Keratinocyte (primary cell): ENCODE data around the gene C6orf47. TPM values are rescaled to one million over a fixed set of nuclear protein-coding genes. Genes with fewer than 3 reads are reported as not detected.

Experiments
- DNase-seq: peaks from one replicate; pipeline ENCODE4 v3.0.0-alpha.2; 2011; ENCODE audit warnings: low read depth, missing footprints, low spot score
- FAIRE-seq: peaks from 2 replicates; lab custom pipeline; 2011; peaks lifted over from hg19 to GRCh38; lab: Jason Lieb, UNC
- H2AFZ ChIP-seq: 2 replicates; pipeline ENCODE4 v1.6.0; 2012; ENCODE audit warnings: low read length, control low read depth, inconsistent platforms; ENCODE audit not compliant: control insufficient read depth
- H3K27ac ChIP-seq: 2 replicates; pipeline ENCODE4 v1.5.1; 2011; ENCODE audit warnings: low read length; ENCODE audit not compliant: control insufficient read depth, insufficient read depth
- H3K27me3 ChIP-seq: 3 replicates; pipeline ENCODE4 v1.6.0; 2011; ENCODE audit warnings: low read length; ENCODE audit not compliant: control insufficient read depth, insufficient read depth; ENCODE audit errors: extremely low read depth
- H3K36me3 ChIP-seq, 2 experiments: 2 replicates in 1 of 2; 3 replicates in 1 of 2; pipeline ENCODE4 v1.5.1; 2011; ENCODE audit warnings: low read length in 2 of 2, mild to moderate bottlenecking in 1 of 2; ENCODE audit not compliant: control insufficient read depth in 2 of 2, insufficient read depth in 2 of 2; ENCODE audit errors: extremely low read depth in 1 of 2
- H3K4me1 ChIP-seq: 3 replicates; pipeline ENCODE4 v1.5.1; 2011; ENCODE audit warnings: low read length; ENCODE audit not compliant: control insufficient read depth, insufficient read depth; ENCODE audit errors: extremely low read depth
- H3K4me2 ChIP-seq: 3 replicates; pipeline ENCODE4 v1.6.0; 2011; ENCODE audit warnings: low read depth, low read length; ENCODE audit not compliant: control insufficient read depth, insufficient read depth; ENCODE audit errors: extremely low read depth
- H3K4me3 ChIP-seq, 3 experiments: fragments of 200-600 bp in 1 of 3; sonication (generic) in 1 of 3; 2 replicates in 2 of 3; 3 replicates in 1 of 3; pipeline ENCODE4 v1.5.1; 2011 to 2016; ENCODE audit warnings: low read length in 3 of 3, mild to moderate bottlenecking in 3 of 3, control low read depth in 2 of 3, inconsistent platforms in 1 of 3, low read depth in 1 of 3, mixed read lengths in 1 of 3, mixed run types in 1 of 3, moderate library complexity in 1 of 3; ENCODE audit not compliant: control insufficient read depth in 2 of 3, insufficient read depth in 2 of 3; ENCODE audit errors: extremely low read depth in 1 of 3
- H3K79me2 ChIP-seq: 2 replicates; pipeline ENCODE4 v1.6.0; 2012; ENCODE audit warnings: low read length; ENCODE audit not compliant: control insufficient read depth, insufficient read depth
- H3K9ac ChIP-seq: 3 replicates; pipeline ENCODE4 v1.6.0; 2011; ENCODE audit warnings: low read length; ENCODE audit not compliant: control insufficient read depth, insufficient read depth; ENCODE audit errors: extremely low read depth
- H3K9me1 ChIP-seq: 3 replicates; pipeline ENCODE4 v1.6.0; 2011; ENCODE audit warnings: low read length; ENCODE audit not compliant: control insufficient read depth, insufficient read depth; ENCODE audit errors: extremely low read depth
- H3K9me3 ChIP-seq: 2 replicates; pipeline ENCODE4 v1.5.1; 2012; ENCODE audit warnings: low read depth, low read length; ENCODE audit not compliant: control insufficient read depth
- H4K20me1 ChIP-seq: 3 replicates; pipeline ENCODE4 v1.6.0; 2011; ENCODE audit warnings: low read length; ENCODE audit not compliant: control insufficient read depth, insufficient read depth; ENCODE audit errors: extremely low read depth
- CTCF ChIP-seq, 3 experiments: IDR thresholded peaks in 1 of 3; conservative IDR thresholded peaks in 1 of 3; optimal IDR thresholded peaks in 1 of 3; 2 replicates in 2 of 3; 3 replicates in 1 of 3; pipeline versions ENCODE3 to v1.5.1; 2011; ENCODE audit warnings: low read length in 3 of 3, mild to moderate bottlenecking in 3 of 3, moderate library complexity in 2 of 3, control low read depth in 1 of 3, inconsistent platforms in 1 of 3; ENCODE audit not compliant: insufficient read depth in 2 of 3; ENCODE audit errors: extremely low read depth in 1 of 3
- EZH2 ChIP-seq: IDR thresholded peaks from one replicate; pipeline ENCODE4 v1.6.1; 2012; ENCODE audit warnings: inconsistent platforms, mild to moderate bottlenecking, low read length, moderate library complexity
- dilution Hi-C: fragments of 300-500 bp; cut with MboI; formaldehyde crosslinking; loops from one replicate; pipeline ENCODE4 v1.7.0; 2020; ENCODE audit warnings: low sequenced_read_pairs; ENCODE audit not compliant: extremely low pct_ligation_motif_present
- polyA plus RNA-seq, 5 experiments: library from polyadenylated mRNA; depleted of rRNA in 3 of 5; stranded (reverse) in 3 of 5; stranded (forward) in 1 of 5; unstranded in 1 of 5; fragments of >200 nt; gene quantifications; 1 replicate in 1 of 5; 2 replicates in 3 of 5; 3 replicates in 1 of 5; pipeline versions ENCODE4 v1.2.1 to v1.2.3, GENCODE V29; 2011 to 2012; ENCODE audit warnings: missing spikeins in 2 of 5, low read depth in 1 of 5, low replicate concordance in 1 of 5

C6orf47 gene
- polyA plus RNA-seq, 1 donor (not counting 4 experiments of a cell fraction or from before 2014, with no cell fraction given), result 7.9 TPM

GRCh38 chr6:31621320-31621939 is 39.1 kb downstream of the C6orf47 start:
- FAIRE-seq, result no peak
- H3K4me1 ChIP-seq, result peaks cover 14% of the 10 kb centered on the region
- H3K4me3 ChIP-seq, result peak overlapping the region; percentile 84 to 99 (median 88)
- H3K4me2 ChIP-seq, result peak overlapping the region; percentile 99
- no peak for DNase-seq
- H3K9me1 ChIP-seq, result peaks cover 2% of the 10 kb centered on the region
- peak overlapping the region; percentile 81 for H3K27ac ChIP-seq
- peak overlapping the region; percentile 94 for H3K9ac ChIP-seq
- H3K36me3 ChIP-seq, result peaks cover 26 to 40% of the 10 kb centered on the region in 2 experiments
- H4K20me1 ChIP-seq, result peaks cover 26% of the 10 kb centered on the region
- TF ChIP-seq EZH2, result no peak
- no peak for TF ChIP-seq CTCF (optimal IDR thresholded peaks at IDR 0.05 in 1 of 3, IDR thresholded peaks at IDR 0.05 in 1 of 3, conservative IDR thresholded peaks at IDR 0.05 in 1 of 3; ENCODE audit: extremely low read depth in 1 of 3, insufficient read depth in 2 of 3, low read length in 3 of 3)
- peaks cover 56% of the 10 kb centered on the region for H3K79me2 ChIP-seq
- no peaks in the 10 kb centered on the region for H3K27me3 ChIP-seq
- H2AFZ ChIP-seq, result no peak overlapping the region
- dilution Hi-C loops, result no loop called here
- H3K9me3 ChIP-seq, result no peaks in the 10 kb centered on the region

- peaks cover 21 to 33% of the 10 kb centered on the region in 2 experiments for H3K36me3 ChIP-seq
- H3K4me3 ChIP-seq, result peak within 1 kb of the TSS; percentile 88 to 99 (median 90)
- no peaks in the 10 kb centered on the region for H3K9me3 ChIP-seq
- dilution Hi-C loops, result no loop called here
- no peaks in the 10 kb centered on the region for H3K27me3 ChIP-seq
- peak within 1 kb of the TSS; percentile 97 for H3K27ac ChIP-seq
- H3K4me1 ChIP-seq, result peaks cover 14% of the 10 kb centered on the region
- TF ChIP-seq EZH2 (no peak), CTCF (optimal IDR thresholded peaks at IDR 0.05 in 1 of 3, IDR thresholded peaks at IDR 0.05 in 1 of 3, conservative IDR thresholded peaks at IDR 0.05 in 1 of 3; ENCODE audit: extremely low read depth in 1 of 3, insufficient read depth in 2 of 3, low read length in 3 of 3) (no peak)
- H3K4me2 ChIP-seq, result peak within 1 kb of the TSS; percentile 99
- H3K9ac ChIP-seq, result peak within 1 kb of the TSS; percentile 96
- DNase-seq (no peak), FAIRE-seq (no peak)
- peaks cover 2% of the 10 kb centered on the region for H3K9me1 ChIP-seq
- peaks cover 25% of the 10 kb centered on the region for H4K20me1 ChIP-seq
- peak within 1 kb of the TSS; percentile 98 for H2AFZ ChIP-seq
- H3K79me2 ChIP-seq, result peaks cover 50% of the 10 kb centered on the region
Observed at GRCh38 chr6:31620586-31621319, 39.8 kb downstream of the C6orf47 start, which contains the start of gene PRRC2A. TSS of gene PRRC2A (plus strand) at chr6:31620715. CDS start at chr6:31622790, 2,075 bp downstream.
